Fibroblast of the aortic adventitia (primary cell): Measurements from ENCODE around the gene KCNH2. TPM values are rescaled to one million over a fixed set of nuclear protein-coding genes. Genes with fewer than 3 reads are reported as not detected.
"Not testable (repeated sequence)": the region's sequence is repeated elsewhere in the genome, so short reads cannot be mapped to it uniquely, and the experiment has no call there.

Source experiments
- DNase-seq: peaks from one replicate; pipeline ENCODE4 v3.0.0-alpha.2; 2010; ENCODE audit warnings: low read depth
- H3K4me3 ChIP-seq: 2 replicates; pipeline ENCODE4 v1.5.1; 2011; ENCODE audit warnings: low read depth, mild to moderate bottlenecking, control low read depth, low read length, moderate library complexity
- CTCF ChIP-seq: IDR thresholded peaks from 2 replicates; pipeline ENCODE4 v1.5.1; 2011; ENCODE audit warnings: mild to moderate bottlenecking, low read length, control low read depth, inconsistent platforms; ENCODE audit not compliant: insufficient read depth
- total RNA-seq: library from RNA; depleted of rRNA; stranded (reverse); fragments of >200 nt; gene quantifications from 2 replicates; pipeline ENCODE4 v1.2.3, GENCODE V29; 2012; ENCODE audit warnings: low replicate concordance

The KCNH2 gene
- total RNA-seq, 1 donor = not detected

GRCh38 chr7:150911590-150912267 is 66.4 kb downstream of the KCNH2 start:
- no peak for DNase-seq
- H3K4me3 ChIP-seq = no peak overlapping the region
- no peak for TF ChIP-seq CTCF

GRCh38 chr7:150910996-150911422 is 67.1 kb downstream of the KCNH2 start:
- no peak for DNase-seq
- TF ChIP-seq CTCF = no peak
- no peak overlapping the region for H3K4me3 ChIP-seq

GRCh38 chr7:150910305-150910995 is 67.7 kb downstream of the KCNH2 start:
- not testable (repeated sequence) for H3K4me3 ChIP-seq, DNase-seq

GRCh38 chr7:150909200-150909995 is 68.7 kb downstream of the KCNH2 start:
- TF ChIP-seq CTCF = no peak
- DNase-seq = no peak

GRCh38 chr7:150908173-150908572 is 69.9 kb downstream of the KCNH2 start:
- DNase-seq = no peak
- no peak overlapping the region for H3K4me3 ChIP-seq
- no peak for TF ChIP-seq CTCF

More at GRCh38 chr7:150909200-150909995, 68.7 kb downstream of the KCNH2 start:
- H3K4me3 ChIP-seq = no peak overlapping the region

- no peak overlapping the region for H3K4me3 ChIP-seq
- TF ChIP-seq CTCF = no peak
- DNase-seq = no peak
These were observed 73.9 kb downstream of the KCNH2 start for GRCh38 chr7:150904011-150904909.
